GM21515 (cell line): ENCODE data around the gene CSNK1E.

ENCODE experiments used
- ATAC-seq: cut with Tn5 transposase; IDR thresholded peaks from one replicate; pipeline ENCODE4 v1.9.1; 2021; ENCODE audit not compliant: unreplicated experiment

The CSNK1E gene

GRCh38 chr22:38250643-38251340 lies 66.4 kb downstream of the CSNK1E start:
- no peak for ATAC-seq

DNA sequence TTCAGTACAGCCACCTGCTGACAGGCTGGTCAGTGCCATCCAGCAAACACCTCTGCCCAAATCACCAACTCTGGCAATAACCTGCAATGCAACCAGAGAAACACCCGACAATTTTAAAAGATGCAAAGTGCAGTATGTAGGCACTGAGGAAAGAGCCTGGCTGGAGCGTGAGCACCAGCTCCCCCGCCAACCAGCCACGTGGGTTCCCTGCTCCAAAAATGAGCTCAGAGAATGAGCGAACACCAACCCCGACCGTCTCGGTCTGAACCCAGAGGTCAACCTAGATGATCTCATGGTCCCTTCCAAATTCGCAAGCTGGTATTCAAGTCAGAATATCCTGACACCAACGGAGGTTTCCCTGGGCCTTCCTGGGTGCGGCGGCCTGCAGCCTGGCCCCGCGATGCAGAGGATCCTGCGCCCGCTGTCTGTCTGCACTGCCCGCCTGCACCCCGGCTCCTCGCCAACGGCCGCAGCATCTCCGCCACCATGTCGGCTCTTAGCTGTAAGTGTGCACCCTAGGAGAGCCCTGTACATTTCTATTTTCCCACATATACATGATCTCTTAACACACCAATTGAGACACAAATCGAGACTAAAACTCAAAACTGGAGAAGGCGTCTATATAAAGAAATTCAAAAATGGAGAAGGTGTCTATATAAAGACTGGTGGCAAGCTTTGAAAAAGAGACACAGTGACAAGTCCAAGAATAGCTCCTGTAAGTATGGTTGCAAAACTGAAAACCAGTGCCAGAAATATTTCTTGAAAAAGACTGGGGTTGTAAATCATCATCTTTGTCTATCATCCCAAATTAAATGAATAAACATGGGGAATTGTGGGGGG lies 67.2 kb downstream of the CSNK1E start:
- no peak for ATAC-seq

- ATAC-seq = no peak
These were observed 67.9 kb downstream of the CSNK1E start for GRCh38 chr22:38249301-38249700.

DNA sequence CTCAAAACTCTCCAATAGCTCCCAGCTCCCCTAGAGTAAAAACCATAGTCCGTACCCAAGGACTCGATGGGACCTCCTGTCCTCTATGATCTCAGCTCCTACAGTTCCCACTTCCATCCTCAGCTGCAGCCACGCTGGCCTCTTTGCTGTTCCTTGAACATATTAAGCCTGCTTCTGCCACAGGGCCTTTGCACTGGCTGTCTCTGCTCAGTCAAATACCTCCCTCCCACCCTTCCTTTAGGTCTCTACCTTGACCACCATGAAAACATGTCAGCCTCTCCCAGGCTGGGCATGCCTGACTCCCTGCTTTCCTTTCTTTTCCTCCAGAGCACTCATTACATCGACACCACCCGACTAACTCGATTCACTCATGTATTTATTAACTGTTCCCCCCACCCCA lies 69.0 kb downstream of the CSNK1E start:
- ATAC-seq = no peak

- no peak for ATAC-seq
These were observed 69.5 kb downstream of the CSNK1E start for GRCh38 chr22:38247713-38248112.

GRCh38 chr22:38246692-38247091 lies 70.5 kb downstream of the CSNK1E start:
- no peak for ATAC-seq

GRCh38 chr22:38246046-38246658 lies 71.1 kb downstream of the CSNK1E start:
- ATAC-seq = no peak

DNA sequence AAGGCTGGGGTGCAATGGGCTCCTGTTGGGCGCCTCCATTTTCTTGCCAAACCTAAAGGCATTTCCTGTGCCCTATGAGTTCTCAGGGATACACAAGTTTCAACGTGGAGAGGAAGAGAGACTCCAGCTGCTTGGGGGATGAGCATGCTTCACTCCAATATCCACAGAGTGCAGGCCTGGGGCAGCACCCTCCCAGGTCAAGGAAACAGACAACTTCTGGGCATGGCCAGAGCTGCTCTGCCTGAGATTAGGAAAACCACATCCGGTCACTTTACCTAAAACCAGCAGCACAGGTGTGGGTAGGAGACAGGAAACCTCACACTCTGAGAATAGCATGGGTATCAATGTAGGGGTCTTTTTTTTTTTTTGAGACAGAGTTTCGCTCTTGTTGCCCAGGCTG lies 73.1 kb downstream of the CSNK1E start:
- ATAC-seq = no peak

DNA sequence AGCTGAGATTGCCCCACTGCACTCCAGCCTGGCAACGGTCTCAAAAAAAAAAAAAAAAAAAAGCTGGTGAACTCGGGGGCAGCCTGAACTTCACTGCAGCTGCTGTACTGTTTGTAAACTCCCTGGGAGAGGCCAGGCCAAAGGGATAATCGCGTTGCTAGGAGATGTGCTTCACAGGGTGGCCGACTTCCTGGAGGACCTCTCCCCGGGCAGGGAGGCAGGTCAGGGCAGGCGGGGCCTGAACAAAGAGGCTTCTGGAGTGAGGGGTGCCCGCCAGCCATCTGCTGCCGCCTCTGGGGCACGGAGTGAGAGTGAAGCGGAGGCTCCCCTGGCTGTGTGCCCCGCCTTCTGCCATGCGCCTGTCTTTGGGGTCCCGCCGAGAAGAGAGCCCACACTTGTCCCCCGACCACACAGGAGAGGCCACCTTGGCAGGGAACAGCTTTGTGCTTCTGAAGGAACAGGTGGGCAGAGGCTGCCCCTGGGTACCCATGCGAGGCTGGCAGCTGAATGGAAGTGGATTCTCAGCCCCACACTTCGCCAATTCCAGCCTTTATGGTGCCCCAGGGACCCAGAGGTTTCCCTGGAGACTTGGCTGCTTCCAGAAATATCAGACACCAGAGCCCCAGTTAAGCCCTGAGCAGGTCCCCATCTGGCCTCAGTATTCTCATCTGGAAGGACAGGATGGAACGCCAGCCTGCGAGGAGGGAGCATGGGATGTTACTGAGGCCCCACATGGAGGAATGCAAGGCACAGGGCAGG lies 74.0 kb downstream of the CSNK1E start:
- ATAC-seq = no peak

DNA sequence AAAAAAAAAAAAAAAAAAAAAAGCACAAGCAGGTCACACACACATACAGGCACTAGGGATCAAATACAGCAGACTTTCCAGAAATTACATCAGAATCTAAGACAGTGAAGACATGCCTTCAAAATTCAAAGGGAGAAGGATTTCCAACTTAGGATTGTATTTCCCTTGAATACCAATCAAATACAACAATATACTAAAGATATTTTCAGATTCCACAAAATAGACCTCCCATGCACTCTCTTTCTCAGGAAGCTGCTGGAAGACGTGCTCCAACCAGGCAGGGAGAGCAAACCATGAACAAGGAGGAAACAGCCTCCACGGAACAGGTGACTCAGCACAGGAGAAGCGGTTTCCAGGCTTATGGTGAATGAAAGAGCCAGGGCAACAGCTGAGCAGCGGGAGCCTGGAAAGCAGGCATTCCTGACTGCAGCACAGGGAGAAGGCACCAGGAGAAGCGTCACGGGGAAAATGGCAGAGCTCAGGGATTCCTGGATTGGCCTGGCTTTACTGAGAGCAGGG lies 76.4 kb downstream of the CSNK1E start:
- no peak for ATAC-seq
